Panc1 (cell line): ENCODE measurements around the gene COL28A1. TPM values are rescaled to one million over a fixed set of nuclear protein-coding genes. Genes with fewer than 3 reads are reported as not detected.

Source experiments
- ATAC-seq: fragments of 200-7000 bp; cut with Tn5 transposase; 2 replicates; pipeline ENCODE4 v1.9.1; 2020; ENCODE audit warnings: mild to moderate bottlenecking, moderate library complexity
- BruUV-seq: library from RNA; stranded (reverse); fragments of 400-500 nt; replicated peaks from 2 replicates; lab custom pipeline; 2021; lab: Mats Ljungman, UMichigan
- CTCF ChIA-PET: fragments of 300-600 bp; sonication (Branson Sonifier 250); formaldehyde crosslinking; loops from one replicate; lab custom pipeline; 2022; ENCODE audit warnings: antibody characterized with exemption; lab: Charles Lee
- POLR2A ChIA-PET: fragments of 300-600 bp; sonication (Branson Sonifier 250); formaldehyde crosslinking; loops from one replicate; lab custom pipeline; 2022; ENCODE audit warnings: antibody characterized with exemption; lab: Charles Lee
- DNase-seq: peaks from one replicate; pipeline ENCODE4 v3.0.0-alpha.2; 2010; ENCODE audit warnings: low read depth, low spot score
- H3K27ac ChIP-seq: 2 replicates; pipeline ENCODE4 v1.5.1; 2011; ENCODE audit warnings: mild to moderate bottlenecking, low read length, inconsistent platforms
- H3K27me3 ChIP-seq: fragments of 200-500 bp; sonication (Bioruptor generic); 2 replicates; pipeline ENCODE4 v1.6.0; 2014; ENCODE audit warnings: low read length, inconsistent platforms; ENCODE audit not compliant: control insufficient read depth, insufficient read depth
- H3K36me3 ChIP-seq: fragments of 200-500 bp; sonication (Bioruptor generic); 2 replicates; pipeline ENCODE4 v1.5.1; 2014; ENCODE audit warnings: inconsistent platforms, mild to moderate bottlenecking, low read length, moderate library complexity; ENCODE audit not compliant: control insufficient read depth, insufficient read depth
- H3K4me1 ChIP-seq: 2 replicates; pipeline ENCODE4 v1.5.1; 2011; ENCODE audit warnings: inconsistent platforms, mild to moderate bottlenecking, low read length, moderate library complexity; ENCODE audit not compliant: control insufficient read depth, insufficient read depth
- H3K4me3 ChIP-seq, 2 experiments: 2 replicates each; pipeline ENCODE4 v1.5.1; 2011 to 2012; ENCODE audit warnings: low read depth in 2 of 2, low read length in 2 of 2, mild to moderate bottlenecking in 2 of 2, inconsistent platforms in 1 of 2, moderate library complexity in 1 of 2
- H3K9me3 ChIP-seq: fragments of 200-500 bp; sonication (Bioruptor generic); 2 replicates; pipeline ENCODE4 v1.5.1; 2014; ENCODE audit warnings: low read depth, mild to moderate bottlenecking, inconsistent platforms, low read length, moderate library complexity; ENCODE audit not compliant: control insufficient read depth, insufficient read depth
- POLR2AphosphoS5 ChIP-seq: IDR thresholded peaks from 2 replicates; pipeline ENCODE4 v1.6.1; 2012; ENCODE audit warnings: mild to moderate bottlenecking, low read depth, low read length, moderate library complexity
- SIN3A ChIP-seq: IDR thresholded peaks from 2 replicates; pipeline ENCODE4 v1.6.1; 2012; ENCODE audit warnings: low read depth, mild to moderate bottlenecking, low read length, moderate library complexity, borderline replicate concordance; ENCODE audit not compliant: insufficient read depth
- TCF7L2 ChIP-seq: IDR thresholded peaks from 2 replicates; pipeline ENCODE4 v1.6.1; 2011; ENCODE audit warnings: mild to moderate bottlenecking, low read depth, low read length, inconsistent platforms
- in situ Hi-C: cut with HindIII; loops from 2 replicates; pipeline ENCODE4 v1.10.0; 2016; ENCODE audit warnings: low sequenced_read_pairs, low pct_unique_long_range_greater_than_20kb
- intact Hi-C: fragments of 100-400 bp; cut with micrococcal nuclease; formaldehyde crosslinking; loops from one replicate; pipeline ENCODE4 v1.10.0; 2022; ENCODE audit not compliant: unreplicated experiment
- total RNA-seq: library from RNA; stranded (reverse); gene quantifications from one replicate; pipeline ENCODE4 v1.2.1, GENCODE V29; 2021; ENCODE audit not compliant: unreplicated experiment
- TF ChIP-seq, protein P1 (sequence below): fragments of 450-650 bp; IDR thresholded peaks from 2 replicates; pipeline ENCODE4 v1.5.1; 2017; ENCODE audit warnings: mild to moderate bottlenecking
- TF ChIP-seq, protein P2 (sequence below), 2 experiments: IDR thresholded peaks; 2 replicates each; pipeline ENCODE4 v1.6.1; 2011 to 2012; ENCODE audit warnings: low read depth in 2 of 2, control low read depth in 1 of 2, low read length in 1 of 2, mild to moderate bottlenecking in 1 of 2, moderate library complexity in 1 of 2; ENCODE audit not compliant: insufficient read depth in 1 of 2

COL28A1 gene
- total RNA-seq, 1 experiment from 2014 or later, result not detected

DNA sequence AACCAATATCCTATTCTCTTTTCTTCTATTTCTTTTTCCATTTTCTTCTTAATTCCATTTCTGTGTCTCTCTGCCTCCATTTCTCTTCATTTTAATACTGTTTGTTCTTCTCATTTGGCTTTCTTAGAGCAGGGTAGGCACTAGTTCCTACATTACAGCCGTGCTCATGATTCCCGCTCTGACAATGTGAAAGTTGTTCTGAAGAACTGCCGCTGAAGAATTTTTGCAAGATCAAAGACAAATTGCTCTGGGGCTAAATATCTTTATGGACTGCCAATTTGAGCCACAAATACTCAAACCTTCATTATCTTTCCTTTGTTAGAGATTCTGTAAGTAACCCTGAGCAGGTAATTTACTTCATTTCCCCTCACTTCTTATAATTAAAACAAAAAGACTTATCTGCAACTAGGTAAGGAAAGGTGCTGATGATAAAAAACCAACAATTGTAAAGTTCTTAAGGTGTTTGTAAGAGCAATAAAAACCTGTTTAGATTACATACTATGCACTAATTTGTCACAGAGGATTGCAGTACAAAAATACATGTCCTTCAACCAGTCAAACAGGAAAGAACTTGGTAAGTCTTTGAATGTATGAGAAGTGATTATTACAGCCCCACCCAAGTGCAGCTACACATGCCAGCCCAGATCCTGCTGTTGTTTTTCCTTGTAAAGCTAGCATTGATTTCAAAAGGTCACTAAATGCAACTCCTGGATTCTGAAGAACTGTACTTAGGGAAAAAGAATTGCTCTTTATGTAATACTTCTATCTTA is 127.5 kb downstream of the COL28A1 start:
- ChIA-PET POLR2A (no interaction called here), CTCF (no interaction called here)
- Histone ChIP-seq H3K4me3 (no peak overlapping the region), H3K27ac (no peak overlapping the region), H3K4me1 (no peaks in the 10 kb centered on the region), H3K36me3 (no peaks in the 10 kb centered on the region), H3K9me3 (no peaks in the 10 kb centered on the region), H3K27me3 (no peaks in the 10 kb centered on the region; the same call in 1 of the 2 replicates)
- DNase-seq (no peak), ATAC-seq (no peak)
- TF ChIP-seq, protein P1, sequence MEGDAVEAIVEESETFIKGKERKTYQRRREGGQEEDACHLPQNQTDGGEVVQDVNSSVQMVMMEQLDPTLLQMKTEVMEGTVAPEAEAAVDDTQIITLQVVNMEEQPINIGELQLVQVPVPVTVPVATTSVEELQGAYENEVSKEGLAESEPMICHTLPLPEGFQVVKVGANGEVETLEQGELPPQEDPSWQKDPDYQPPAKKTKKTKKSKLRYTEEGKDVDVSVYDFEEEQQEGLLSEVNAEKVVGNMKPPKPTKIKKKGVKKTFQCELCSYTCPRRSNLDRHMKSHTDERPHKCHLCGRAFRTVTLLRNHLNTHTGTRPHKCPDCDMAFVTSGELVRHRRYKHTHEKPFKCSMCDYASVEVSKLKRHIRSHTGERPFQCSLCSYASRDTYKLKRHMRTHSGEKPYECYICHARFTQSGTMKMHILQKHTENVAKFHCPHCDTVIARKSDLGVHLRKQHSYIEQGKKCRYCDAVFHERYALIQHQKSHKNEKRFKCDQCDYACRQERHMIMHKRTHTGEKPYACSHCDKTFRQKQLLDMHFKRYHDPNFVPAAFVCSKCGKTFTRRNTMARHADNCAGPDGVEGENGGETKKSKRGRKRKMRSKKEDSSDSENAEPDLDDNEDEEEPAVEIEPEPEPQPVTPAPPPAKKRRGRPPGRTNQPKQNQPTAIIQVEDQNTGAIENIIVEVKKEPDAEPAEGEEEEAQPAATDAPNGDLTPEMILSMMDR, result no peak
- TF ChIP-seq SIN3A (no peak), TCF7L2 (no peak), POLR2AphosphoS5 (no peak)
- TF ChIP-seq, protein P2, sequence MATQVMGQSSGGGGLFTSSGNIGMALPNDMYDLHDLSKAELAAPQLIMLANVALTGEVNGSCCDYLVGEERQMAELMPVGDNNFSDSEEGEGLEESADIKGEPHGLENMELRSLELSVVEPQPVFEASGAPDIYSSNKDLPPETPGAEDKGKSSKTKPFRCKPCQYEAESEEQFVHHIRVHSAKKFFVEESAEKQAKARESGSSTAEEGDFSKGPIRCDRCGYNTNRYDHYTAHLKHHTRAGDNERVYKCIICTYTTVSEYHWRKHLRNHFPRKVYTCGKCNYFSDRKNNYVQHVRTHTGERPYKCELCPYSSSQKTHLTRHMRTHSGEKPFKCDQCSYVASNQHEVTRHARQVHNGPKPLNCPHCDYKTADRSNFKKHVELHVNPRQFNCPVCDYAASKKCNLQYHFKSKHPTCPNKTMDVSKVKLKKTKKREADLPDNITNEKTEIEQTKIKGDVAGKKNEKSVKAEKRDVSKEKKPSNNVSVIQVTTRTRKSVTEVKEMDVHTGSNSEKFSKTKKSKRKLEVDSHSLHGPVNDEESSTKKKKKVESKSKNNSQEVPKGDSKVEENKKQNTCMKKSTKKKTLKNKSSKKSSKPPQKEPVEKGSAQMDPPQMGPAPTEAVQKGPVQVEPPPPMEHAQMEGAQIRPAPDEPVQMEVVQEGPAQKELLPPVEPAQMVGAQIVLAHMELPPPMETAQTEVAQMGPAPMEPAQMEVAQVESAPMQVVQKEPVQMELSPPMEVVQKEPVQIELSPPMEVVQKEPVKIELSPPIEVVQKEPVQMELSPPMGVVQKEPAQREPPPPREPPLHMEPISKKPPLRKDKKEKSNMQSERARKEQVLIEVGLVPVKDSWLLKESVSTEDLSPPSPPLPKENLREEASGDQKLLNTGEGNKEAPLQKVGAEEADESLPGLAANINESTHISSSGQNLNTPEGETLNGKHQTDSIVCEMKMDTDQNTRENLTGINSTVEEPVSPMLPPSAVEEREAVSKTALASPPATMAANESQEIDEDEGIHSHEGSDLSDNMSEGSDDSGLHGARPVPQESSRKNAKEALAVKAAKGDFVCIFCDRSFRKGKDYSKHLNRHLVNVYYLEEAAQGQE (IDR thresholded peaks at IDR 0.05; ENCODE audit: insufficient read depth in 1 of 2, low read depth in 2 of 2, low read length in 1 of 2), result no peak
- intact Hi-C loops (loop anchor here (10.0 kb wide), 1 partner anchor 453 kb away; no protein-coding TSS in a partner anchor), in situ Hi-C loops (no loop called here)
- BruUV-seq, result no TSS peak

DNA sequence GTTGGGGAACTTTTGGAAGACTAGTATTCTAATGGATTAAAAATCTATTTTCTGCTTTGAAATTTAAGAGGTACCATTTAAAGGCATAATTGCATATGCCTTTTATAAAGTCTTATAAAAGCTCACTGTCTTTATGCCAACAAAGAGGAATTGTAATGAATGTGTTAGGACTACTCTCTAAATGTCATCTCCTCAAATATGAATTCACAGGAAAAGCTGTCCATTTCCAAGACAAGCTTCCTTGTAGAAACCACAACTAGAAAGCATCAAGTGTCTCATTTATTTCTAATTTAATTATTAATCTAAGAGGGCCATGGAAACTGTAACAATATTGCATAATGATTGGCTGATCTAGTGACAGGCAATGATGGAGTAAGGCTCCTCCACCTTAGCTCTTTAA is 130.2 kb downstream of the COL28A1 start:
- ATAC-seq (no peak), DNase-seq (no peak)
- H3K4me3 ChIP-seq, result no peak overlapping the region
- no peaks in the 10 kb centered on the region for H3K4me1 ChIP-seq
- POLR2A ChIA-PET, result no interaction called here
- H3K36me3 ChIP-seq, result no peaks in the 10 kb centered on the region
- BruUV-seq, result no TSS peak
- H3K27ac ChIP-seq, result no peak overlapping the region
- H3K27me3 ChIP-seq, result no peaks in the 10 kb centered on the region; the same call in 1 of the 2 replicates
- TF ChIP-seq TCF7L2, result no peak
- no peak for TF ChIP-seq POLR2AphosphoS5
- TF ChIP-seq SIN3A, result no peak
- TF ChIP-seq, protein P1, result no peak
- TF ChIP-seq, protein P2 (IDR thresholded peaks at IDR 0.05; ENCODE audit: insufficient read depth in 1 of 2, low read depth in 2 of 2, low read length in 1 of 2), result no peak
- intact Hi-C loops, result loop anchor here (10.0 kb wide), 1 partner anchor 451 kb away; no protein-coding TSS in a partner anchor
- in situ Hi-C loops, result no loop called here
- H3K9me3 ChIP-seq, result no peaks in the 10 kb centered on the region
- CTCF ChIA-PET, result no interaction called here
